WTC11 (cell line): ENCODE measurements around the gene CREBBP. TPM values are rescaled to one million over a fixed set of nuclear protein-coding genes. Genes with fewer than 3 reads are reported as not detected.

Experiments
- ATAC-seq: fragments of 200-7000 bp; cut with Tn5 transposase; 2 replicates; pipeline ENCODE4 v1.10.0; 2021; ENCODE audit warnings: mild to moderate bottlenecking, moderate library complexity
- CTCF ChIA-PET: fragments of 300-600 bp; sonication (Branson Sonifier 250); formaldehyde crosslinking; loops from one replicate; lab custom pipeline; 2021; ENCODE audit warnings: antibody characterized with exemption; lab: Charles Lee
- POLR2A ChIA-PET: fragments of 350-600 bp; sonication (Branson Sonifier 250); formaldehyde crosslinking; loops from one replicate; lab custom pipeline; 2021; ENCODE audit warnings: antibody characterized with exemption; lab: Charles Lee
- DNase-seq: peaks from one replicate; pipeline ENCODE4 v3.0.0; 2021; ENCODE audit warnings: low spot score
- H3K27ac Mint-ChIP-seq: 2 replicates; pipeline ENCODE4 v1.8.0; 2021; ENCODE audit warnings: mixed read lengths
- H3K27me3 Mint-ChIP-seq: 2 replicates; pipeline ENCODE4 v1.8.0; 2021; ENCODE audit warnings: low read depth, mild to moderate bottlenecking, moderate library complexity, mixed read lengths
- H3K36me3 Mint-ChIP-seq: 2 replicates; pipeline ENCODE4 v1.8.0; 2021; ENCODE audit warnings: mixed read lengths
- H3K4me1 Mint-ChIP-seq: 2 replicates; pipeline ENCODE4 v1.8.0; 2022; ENCODE audit warnings: mixed read lengths
- H3K4me3 Mint-ChIP-seq: 2 replicates; pipeline ENCODE4 v1.8.0; 2021; ENCODE audit warnings: mild to moderate bottlenecking, moderate library complexity, mixed read lengths
- H3K9me3 Mint-ChIP-seq: 2 replicates; pipeline ENCODE4 v1.8.0; 2021; ENCODE audit warnings: mixed read lengths
- ATF1 ChIP-seq: sonication (generic); formaldehyde crosslinking; IDR thresholded peaks from 2 replicates; pipeline ENCODE4 v1.8.1; 2023; ENCODE audit warnings: mild to moderate bottlenecking, moderate library complexity, missing genetic modification reagents
- FOXP1 ChIP-seq: sonication (generic); formaldehyde crosslinking; IDR thresholded peaks from 2 replicates; pipeline ENCODE4 v1.8.0; 2022; ENCODE audit warnings: missing genetic modification reagents, mild to moderate bottlenecking, moderate library complexity, borderline replicate concordance
- KAT7 ChIP-seq: sonication (generic); formaldehyde crosslinking; IDR thresholded peaks from 2 replicates; pipeline ENCODE4 v1.8.1; 2023; ENCODE audit warnings: missing genetic modification reagents, mild to moderate bottlenecking, borderline replicate concordance
- NR1H2 ChIP-seq: sonication (generic); formaldehyde crosslinking; IDR thresholded peaks from 2 replicates; pipeline ENCODE4 v1.9.0; 2021; ENCODE audit warnings: mild to moderate bottlenecking, moderate library complexity, missing genetic modification reagents
- NR3C1 ChIP-seq: sonication (generic); formaldehyde crosslinking; conservative IDR thresholded peaks from 2 replicates; pipeline ENCODE4 v1.8.1; 2023; ENCODE audit warnings: low read depth, mild to moderate bottlenecking, missing genetic modification reagents
- PRRX2 ChIP-seq: fragments of 250-450 bp; sonication (Bioruptor Pico); IDR thresholded peaks from 2 replicates; pipeline ENCODE4 v1.8.0; 2021; ENCODE audit warnings: mild to moderate bottlenecking
- RORB ChIP-seq: fragments of 250-450 bp; sonication (Bioruptor Pico); IDR thresholded peaks from 2 replicates; pipeline ENCODE4 v1.9.0; 2021; ENCODE audit warnings: mild to moderate bottlenecking
- SP1 ChIP-seq: sonication (generic); formaldehyde crosslinking; conservative IDR thresholded peaks from 2 replicates; pipeline ENCODE4 v1.8.1; 2022; ENCODE audit warnings: missing genetic modification reagents
- ZNF219 ChIP-seq: sonication (generic); formaldehyde crosslinking; IDR thresholded peaks from 2 replicates; pipeline ENCODE4 v1.8.0; 2023; ENCODE audit warnings: missing genetic modification reagents, mild to moderate bottlenecking, borderline replicate concordance
- ZNF671 ChIP-seq: fragments of 250-450 bp; sonication (Bioruptor Pico); IDR thresholded peaks from 2 replicates; pipeline ENCODE4 v1.8.0; 2021; ENCODE audit warnings: mild to moderate bottlenecking
- total RNA-seq: library from RNA; stranded (reverse); gene quantifications from 3 replicates; pipeline ENCODE4 v1.2.3, GENCODE V29; 2021
- TF ChIP-seq, protein P1 (sequence below): sonication (generic); formaldehyde crosslinking; IDR thresholded peaks from 2 replicates; pipeline ENCODE4 v1.8.0; 2022; ENCODE audit warnings: missing genetic modification reagents
- TF ChIP-seq, protein P2 (sequence below): fragments of 250-450 bp; sonication (Bioruptor Pico); IDR thresholded peaks from 2 replicates; pipeline ENCODE4 v1.8.0; 2021; ENCODE audit warnings: mild to moderate bottlenecking
- TF ChIP-seq, protein P3 (sequence below): sonication (generic); formaldehyde crosslinking; IDR thresholded peaks from 2 replicates; pipeline ENCODE4 v1.8.1; 2022; ENCODE audit warnings: missing genetic modification reagents, borderline replicate concordance
- TF ChIP-seq, protein P4 (sequence below): sonication (generic); formaldehyde crosslinking; IDR thresholded peaks from 2 replicates; pipeline ENCODE4 v1.8.1; 2022; ENCODE audit warnings: low read depth, mild to moderate bottlenecking, moderate library complexity, missing genetic modification reagents, borderline replicate concordance
- TF ChIP-seq, protein P5 (sequence below): fragments of 250-450 bp; sonication (Bioruptor Pico); IDR thresholded peaks from 2 replicates; pipeline ENCODE4 v2.1.2; 2022; ENCODE audit warnings: mild to moderate bottlenecking, moderate library complexity
- TF ChIP-seq, protein P6 (sequence below): sonication (generic); formaldehyde crosslinking; IDR thresholded peaks from 2 replicates; pipeline ENCODE4 v1.8.0; 2023; ENCODE audit warnings: missing genetic modification reagents
- TF ChIP-seq, protein P7 (sequence below): fragments of 250-450 bp; sonication (Bioruptor Pico); IDR thresholded peaks from 2 replicates; pipeline ENCODE4 v1.9.0; 2021; ENCODE audit warnings: mild to moderate bottlenecking
- TF ChIP-seq, protein P8 (sequence below): fragments of 250-450 bp; sonication (Bioruptor Pico); IDR thresholded peaks from 2 replicates; pipeline ENCODE4 v1.9.0; 2021; ENCODE audit warnings: moderate library complexity, mild to moderate bottlenecking, inconsistent platforms, borderline replicate concordance

The CREBBP gene
- total RNA-seq, 1 experiment from 2014 or later, result 49.6 TPM

DNA sequence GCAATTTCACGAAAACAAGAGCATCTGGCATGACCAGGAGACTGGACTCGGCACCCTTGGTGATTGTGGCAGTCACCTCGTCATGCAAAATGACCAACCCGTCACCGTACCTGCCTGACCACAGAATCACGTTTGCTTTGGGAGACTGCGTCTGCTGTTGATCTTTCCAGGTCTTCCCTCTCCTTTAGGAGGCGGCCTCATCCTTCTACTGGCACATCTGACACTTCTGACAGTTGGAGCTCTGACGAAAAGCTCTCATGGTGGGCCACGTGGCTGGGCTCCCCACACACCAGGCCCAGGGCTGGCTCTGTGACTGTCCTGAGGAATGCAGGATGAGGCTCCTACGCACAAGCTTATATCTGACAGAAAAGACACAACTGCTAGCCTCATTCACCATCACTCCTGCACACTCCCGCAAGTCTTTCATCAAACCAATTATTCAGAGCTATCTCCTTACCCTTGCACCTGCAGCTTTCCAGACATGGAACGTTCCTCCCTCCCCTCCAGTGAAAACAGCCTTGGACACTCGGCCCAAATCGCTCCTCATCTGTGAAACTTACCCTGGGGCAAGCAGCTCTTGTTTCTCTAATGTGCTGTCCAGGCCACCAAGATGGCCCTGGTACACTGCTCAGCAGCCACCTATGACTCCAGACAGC is 166.8 kb downstream of the CREBBP start:
- TF ChIP-seq, protein P1, sequence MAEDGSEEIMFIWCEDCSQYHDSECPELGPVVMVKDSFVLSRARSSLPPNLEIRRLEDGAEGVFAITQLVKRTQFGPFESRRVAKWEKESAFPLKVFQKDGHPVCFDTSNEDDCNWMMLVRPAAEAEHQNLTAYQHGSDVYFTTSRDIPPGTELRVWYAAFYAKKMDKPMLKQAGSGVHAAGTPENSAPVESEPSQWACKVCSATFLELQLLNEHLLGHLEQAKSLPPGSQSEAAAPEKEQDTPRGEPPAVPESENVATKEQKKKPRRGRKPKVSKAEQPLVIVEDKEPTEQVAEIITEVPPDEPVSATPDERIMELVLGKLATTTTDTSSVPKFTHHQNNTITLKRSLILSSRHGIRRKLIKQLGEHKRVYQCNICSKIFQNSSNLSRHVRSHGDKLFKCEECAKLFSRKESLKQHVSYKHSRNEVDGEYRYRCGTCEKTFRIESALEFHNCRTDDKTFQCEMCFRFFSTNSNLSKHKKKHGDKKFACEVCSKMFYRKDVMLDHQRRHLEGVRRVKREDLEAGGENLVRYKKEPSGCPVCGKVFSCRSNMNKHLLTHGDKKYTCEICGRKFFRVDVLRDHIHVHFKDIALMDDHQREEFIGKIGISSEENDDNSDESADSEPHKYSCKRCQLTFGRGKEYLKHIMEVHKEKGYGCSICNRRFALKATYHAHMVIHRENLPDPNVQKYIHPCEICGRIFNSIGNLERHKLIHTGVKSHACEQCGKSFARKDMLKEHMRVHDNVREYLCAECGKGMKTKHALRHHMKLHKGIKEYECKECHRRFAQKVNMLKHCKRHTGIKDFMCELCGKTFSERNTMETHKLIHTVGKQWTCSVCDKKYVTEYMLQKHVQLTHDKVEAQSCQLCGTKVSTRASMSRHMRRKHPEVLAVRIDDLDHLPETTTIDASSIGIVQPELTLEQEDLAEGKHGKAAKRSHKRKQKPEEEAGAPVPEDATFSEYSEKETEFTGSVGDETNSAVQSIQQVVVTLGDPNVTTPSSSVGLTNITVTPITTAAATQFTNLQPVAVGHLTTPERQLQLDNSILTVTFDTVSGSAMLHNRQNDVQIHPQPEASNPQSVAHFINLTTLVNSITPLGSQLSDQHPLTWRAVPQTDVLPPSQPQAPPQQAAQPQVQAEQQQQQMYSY (CRISPR knock-in tag), result no peak
- TF ChIP-seq ATF1 (CRISPR knock-in tag), result no peak
- no peak for TF ChIP-seq FOXP1 (CRISPR knock-in tag)
- TF ChIP-seq RORB (CRISPR knock-in tag), result no peak
- TF ChIP-seq NR1H2 (CRISPR knock-in tag), result no peak
- no peak for TF ChIP-seq PRRX2
- no peak for TF ChIP-seq SP1
- TF ChIP-seq, protein P2, sequence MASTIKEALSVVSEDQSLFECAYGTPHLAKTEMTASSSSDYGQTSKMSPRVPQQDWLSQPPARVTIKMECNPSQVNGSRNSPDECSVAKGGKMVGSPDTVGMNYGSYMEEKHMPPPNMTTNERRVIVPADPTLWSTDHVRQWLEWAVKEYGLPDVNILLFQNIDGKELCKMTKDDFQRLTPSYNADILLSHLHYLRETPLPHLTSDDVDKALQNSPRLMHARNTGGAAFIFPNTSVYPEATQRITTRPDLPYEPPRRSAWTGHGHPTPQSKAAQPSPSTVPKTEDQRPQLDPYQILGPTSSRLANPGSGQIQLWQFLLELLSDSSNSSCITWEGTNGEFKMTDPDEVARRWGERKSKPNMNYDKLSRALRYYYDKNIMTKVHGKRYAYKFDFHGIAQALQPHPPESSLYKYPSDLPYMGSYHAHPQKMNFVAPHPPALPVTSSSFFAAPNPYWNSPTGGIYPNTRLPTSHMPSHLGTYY (CRISPR knock-in tag), result no peak
- TF ChIP-seq, protein P3, sequence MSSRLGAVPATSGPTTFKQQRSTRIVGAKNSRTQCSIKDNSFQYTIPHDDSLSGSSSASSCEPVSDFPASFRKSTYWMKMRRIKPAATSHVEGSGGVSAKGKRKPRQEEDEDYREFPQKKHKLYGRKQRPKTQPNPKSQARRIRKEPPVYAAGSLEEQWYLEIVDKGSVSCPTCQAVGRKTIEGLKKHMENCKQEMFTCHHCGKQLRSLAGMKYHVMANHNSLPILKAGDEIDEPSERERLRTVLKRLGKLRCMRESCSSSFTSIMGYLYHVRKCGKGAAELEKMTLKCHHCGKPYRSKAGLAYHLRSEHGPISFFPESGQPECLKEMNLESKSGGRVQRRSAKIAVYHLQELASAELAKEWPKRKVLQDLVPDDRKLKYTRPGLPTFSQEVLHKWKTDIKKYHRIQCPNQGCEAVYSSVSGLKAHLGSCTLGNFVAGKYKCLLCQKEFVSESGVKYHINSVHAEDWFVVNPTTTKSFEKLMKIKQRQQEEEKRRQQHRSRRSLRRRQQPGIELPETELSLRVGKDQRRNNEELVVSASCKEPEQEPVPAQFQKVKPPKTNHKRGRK (CRISPR knock-in tag), result no peak
- TF ChIP-seq NR3C1 (CRISPR knock-in tag), result no peak
- TF ChIP-seq KAT7 (CRISPR knock-in tag), result no peak
- TF ChIP-seq, protein P4, sequence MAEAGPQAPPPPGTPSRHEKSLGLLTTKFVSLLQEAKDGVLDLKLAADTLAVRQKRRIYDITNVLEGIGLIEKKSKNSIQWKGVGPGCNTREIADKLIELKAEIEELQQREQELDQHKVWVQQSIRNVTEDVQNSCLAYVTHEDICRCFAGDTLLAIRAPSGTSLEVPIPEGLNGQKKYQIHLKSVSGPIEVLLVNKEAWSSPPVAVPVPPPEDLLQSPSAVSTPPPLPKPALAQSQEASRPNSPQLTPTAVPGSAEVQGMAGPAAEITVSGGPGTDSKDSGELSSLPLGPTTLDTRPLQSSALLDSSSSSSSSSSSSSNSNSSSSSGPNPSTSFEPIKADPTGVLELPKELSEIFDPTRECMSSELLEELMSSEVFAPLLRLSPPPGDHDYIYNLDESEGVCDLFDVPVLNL (CRISPR knock-in tag), result no peak
- TF ChIP-seq, protein P5, sequence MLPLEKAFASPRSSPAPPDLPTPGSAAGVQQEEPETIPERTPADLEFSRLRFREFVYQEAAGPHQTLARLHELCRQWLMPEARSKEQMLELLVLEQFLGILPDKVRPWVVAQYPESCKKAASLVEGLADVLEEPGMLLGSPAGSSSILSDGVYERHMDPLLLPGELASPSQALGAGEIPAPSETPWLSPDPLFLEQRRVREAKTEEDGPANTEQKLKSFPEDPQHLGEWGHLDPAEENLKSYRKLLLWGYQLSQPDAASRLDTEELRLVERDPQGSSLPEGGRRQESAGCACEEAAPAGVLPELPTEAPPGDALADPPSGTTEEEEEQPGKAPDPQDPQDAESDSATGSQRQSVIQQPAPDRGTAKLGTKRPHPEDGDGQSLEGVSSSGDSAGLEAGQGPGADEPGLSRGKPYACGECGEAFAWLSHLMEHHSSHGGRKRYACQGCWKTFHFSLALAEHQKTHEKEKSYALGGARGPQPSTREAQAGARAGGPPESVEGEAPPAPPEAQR (CRISPR knock-in tag), result no peak
- TF ChIP-seq ZNF671, result no peak
- TF ChIP-seq, protein P6, sequence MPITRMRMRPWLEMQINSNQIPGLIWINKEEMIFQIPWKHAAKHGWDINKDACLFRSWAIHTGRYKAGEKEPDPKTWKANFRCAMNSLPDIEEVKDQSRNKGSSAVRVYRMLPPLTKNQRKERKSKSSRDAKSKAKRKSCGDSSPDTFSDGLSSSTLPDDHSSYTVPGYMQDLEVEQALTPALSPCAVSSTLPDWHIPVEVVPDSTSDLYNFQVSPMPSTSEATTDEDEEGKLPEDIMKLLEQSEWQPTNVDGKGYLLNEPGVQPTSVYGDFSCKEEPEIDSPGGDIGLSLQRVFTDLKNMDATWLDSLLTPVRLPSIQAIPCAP (CRISPR knock-in tag), result no peak
- TF ChIP-seq, protein P7, sequence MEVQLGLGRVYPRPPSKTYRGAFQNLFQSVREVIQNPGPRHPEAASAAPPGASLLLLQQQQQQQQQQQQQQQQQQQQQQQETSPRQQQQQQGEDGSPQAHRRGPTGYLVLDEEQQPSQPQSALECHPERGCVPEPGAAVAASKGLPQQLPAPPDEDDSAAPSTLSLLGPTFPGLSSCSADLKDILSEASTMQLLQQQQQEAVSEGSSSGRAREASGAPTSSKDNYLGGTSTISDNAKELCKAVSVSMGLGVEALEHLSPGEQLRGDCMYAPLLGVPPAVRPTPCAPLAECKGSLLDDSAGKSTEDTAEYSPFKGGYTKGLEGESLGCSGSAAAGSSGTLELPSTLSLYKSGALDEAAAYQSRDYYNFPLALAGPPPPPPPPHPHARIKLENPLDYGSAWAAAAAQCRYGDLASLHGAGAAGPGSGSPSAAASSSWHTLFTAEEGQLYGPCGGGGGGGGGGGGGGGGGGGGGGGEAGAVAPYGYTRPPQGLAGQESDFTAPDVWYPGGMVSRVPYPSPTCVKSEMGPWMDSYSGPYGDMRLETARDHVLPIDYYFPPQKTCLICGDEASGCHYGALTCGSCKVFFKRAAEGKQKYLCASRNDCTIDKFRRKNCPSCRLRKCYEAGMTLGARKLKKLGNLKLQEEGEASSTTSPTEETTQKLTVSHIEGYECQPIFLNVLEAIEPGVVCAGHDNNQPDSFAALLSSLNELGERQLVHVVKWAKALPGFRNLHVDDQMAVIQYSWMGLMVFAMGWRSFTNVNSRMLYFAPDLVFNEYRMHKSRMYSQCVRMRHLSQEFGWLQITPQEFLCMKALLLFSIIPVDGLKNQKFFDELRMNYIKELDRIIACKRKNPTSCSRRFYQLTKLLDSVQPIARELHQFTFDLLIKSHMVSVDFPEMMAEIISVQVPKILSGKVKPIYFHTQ (CRISPR knock-in tag), result no peak
- TF ChIP-seq, protein P8, sequence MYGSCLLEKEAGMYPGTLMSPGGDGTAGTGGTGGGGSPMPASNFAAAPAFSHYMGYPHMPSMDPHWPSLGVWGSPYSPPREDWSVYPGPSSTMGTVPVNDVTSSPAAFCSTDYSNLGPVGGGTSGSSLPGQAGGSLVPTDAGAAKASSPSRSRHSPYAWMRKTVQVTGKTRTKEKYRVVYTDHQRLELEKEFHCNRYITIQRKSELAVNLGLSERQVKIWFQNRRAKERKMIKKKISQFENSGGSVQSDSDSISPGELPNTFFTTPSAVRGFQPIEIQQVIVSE, result no peak
- TF ChIP-seq ZNF219 (CRISPR knock-in tag), result no peak
- H3K4me1 Mint-ChIP-seq, result peaks cover 44% of the 10 kb centered on the region
- no peaks in the 10 kb centered on the region for H3K9me3 Mint-ChIP-seq
- no peaks in the 10 kb centered on the region for H3K27me3 Mint-ChIP-seq
- H3K36me3 Mint-ChIP-seq, result peaks cover 21% of the 10 kb centered on the region
- ChIA-PET POLR2A (no interaction called here), CTCF (interaction anchor here (2.4 kb wide), 1 partner anchor 23 kb away, joined by 10 read pairs; no protein-coding TSS in a partner anchor)
- H3K27ac Mint-ChIP-seq, result peak overlapping the region; percentile 77
- H3K4me3 Mint-ChIP-seq, result no peak overlapping the region; the same call in none of the 2 replicates
- DNase-seq (no peak), ATAC-seq (no peak)
